Measurements from ENCODE around the gene DACH1.

The DACH1 gene

GRCh38 chr13:71770710-71771109, 96.3 kb downstream of the DACH1 start:
- Histone ChIP-seq H3K4me1 (ENCODE audit: control insufficient read depth, insufficient read depth, low read length) (no peaks in the 10 kb centered on the region), H3K9me3 (ENCODE audit: control insufficient read depth, insufficient read depth, low read length) (no peaks in the 10 kb centered on the region), H3K9ac (ENCODE audit: low read depth, low read length) (no peak overlapping the region), H3K27me3 (ENCODE audit: control insufficient read depth, insufficient read depth, low read length) (no peaks in the 10 kb centered on the region), H3K36me3 (ENCODE audit: control insufficient read depth, insufficient read depth, low read length) (no peaks in the 10 kb centered on the region), H3K4me3 (ENCODE audit: low read depth, low read length) (no peak overlapping the region)

GRCh38 chr13:71768881-71769280, 98.1 kb downstream of the DACH1 start:
- Histone ChIP-seq H3K27me3 (ENCODE audit: control insufficient read depth, insufficient read depth, low read length) (no peaks in the 10 kb centered on the region), H3K4me1 (ENCODE audit: control insufficient read depth, insufficient read depth, low read length) (no peaks in the 10 kb centered on the region), H3K36me3 (ENCODE audit: control insufficient read depth, insufficient read depth, low read length) (no peaks in the 10 kb centered on the region), H3K9me3 (ENCODE audit: control insufficient read depth, insufficient read depth, low read length) (no peaks in the 10 kb centered on the region), H3K9ac (ENCODE audit: low read depth, low read length) (no peak overlapping the region), H3K4me3 (ENCODE audit: low read depth, low read length) (no peak overlapping the region)

- Histone ChIP-seq H3K27me3 (ENCODE audit: control insufficient read depth, insufficient read depth, low read length) (no peaks in the 10 kb centered on the region), H3K4me1 (ENCODE audit: control insufficient read depth, insufficient read depth, low read length) (peaks cover 20% of the 10 kb centered on the region), H3K9ac (ENCODE audit: low read depth, low read length) (no peak overlapping the region), H3K9me3 (ENCODE audit: control insufficient read depth, insufficient read depth, low read length) (no peaks in the 10 kb centered on the region), H3K4me3 (ENCODE audit: low read depth, low read length) (no peak overlapping the region), H3K36me3 (ENCODE audit: control insufficient read depth, insufficient read depth, low read length) (no peaks in the 10 kb centered on the region)
These were observed 107.1 kb downstream of the DACH1 start for GRCh38 chr13:71759651-71760511.

- Histone ChIP-seq H3K36me3 (ENCODE audit: control insufficient read depth, insufficient read depth, low read length) (no peaks in the 10 kb centered on the region), H3K9ac (ENCODE audit: low read depth, low read length) (no peak overlapping the region), H3K27me3 (ENCODE audit: control insufficient read depth, insufficient read depth, low read length) (no peaks in the 10 kb centered on the region), H3K4me3 (ENCODE audit: low read depth, low read length) (no peak overlapping the region), H3K9me3 (ENCODE audit: control insufficient read depth, insufficient read depth, low read length) (no peaks in the 10 kb centered on the region), H3K4me1 (ENCODE audit: control insufficient read depth, insufficient read depth, low read length) (peaks cover 20% of the 10 kb centered on the region)
These were observed 108.2 kb downstream of the DACH1 start for GRCh38 chr13:71758828-71759227.

- H3K4me1 ChIP-seq (ENCODE audit: control insufficient read depth, insufficient read depth, low read length), result peaks cover 11% of the 10 kb centered on the region
- no peaks in the 10 kb centered on the region for H3K36me3 ChIP-seq (ENCODE audit: control insufficient read depth, insufficient read depth, low read length)
- no peaks in the 10 kb centered on the region for H3K9me3 ChIP-seq (ENCODE audit: control insufficient read depth, insufficient read depth, low read length)
- H3K4me3 ChIP-seq (ENCODE audit: low read depth, low read length), result no peak overlapping the region
- no peak overlapping the region for H3K9ac ChIP-seq (ENCODE audit: low read depth, low read length)
- no peaks in the 10 kb centered on the region for H3K27me3 ChIP-seq (ENCODE audit: control insufficient read depth, insufficient read depth, low read length)
These were observed 112.5 kb downstream of the DACH1 start for GRCh38 chr13:71754407-71754974.

- Histone ChIP-seq H3K4me3 (ENCODE audit: low read depth, low read length) (no peak overlapping the region), H3K9ac (ENCODE audit: low read depth, low read length) (no peak overlapping the region), H3K9me3 (ENCODE audit: control insufficient read depth, insufficient read depth, low read length) (no peaks in the 10 kb centered on the region), H3K4me1 (ENCODE audit: control insufficient read depth, insufficient read depth, low read length) (no peaks in the 10 kb centered on the region), H3K27me3 (ENCODE audit: control insufficient read depth, insufficient read depth, low read length) (no peaks in the 10 kb centered on the region), H3K36me3 (ENCODE audit: control insufficient read depth, insufficient read depth, low read length) (no peaks in the 10 kb centered on the region)
These were observed 114.1 kb downstream of the DACH1 start for GRCh38 chr13:71752775-71753513.

- Histone ChIP-seq H3K9me3 (ENCODE audit: control insufficient read depth, insufficient read depth, low read length) (no peaks in the 10 kb centered on the region), H3K4me1 (ENCODE audit: control insufficient read depth, insufficient read depth, low read length) (no peaks in the 10 kb centered on the region), H3K36me3 (ENCODE audit: control insufficient read depth, insufficient read depth, low read length) (no peaks in the 10 kb centered on the region), H3K9ac (ENCODE audit: low read depth, low read length) (no peak overlapping the region), H3K27me3 (ENCODE audit: control insufficient read depth, insufficient read depth, low read length) (no peaks in the 10 kb centered on the region), H3K4me3 (ENCODE audit: low read depth, low read length) (no peak overlapping the region)
These were observed 115.9 kb downstream of the DACH1 start for GRCh38 chr13:71751073-71751472.

GRCh38 chr13:71730267-71730666, 136.7 kb downstream of the DACH1 start:
- Histone ChIP-seq H3K9ac (ENCODE audit: low read depth, low read length) (no peak overlapping the region), H3K9me3 (ENCODE audit: control insufficient read depth, insufficient read depth, low read length) (no peaks in the 10 kb centered on the region), H3K4me1 (ENCODE audit: control insufficient read depth, insufficient read depth, low read length) (peaks cover 4% of the 10 kb centered on the region), H3K36me3 (ENCODE audit: control insufficient read depth, insufficient read depth, low read length) (no peaks in the 10 kb centered on the region), H3K27me3 (ENCODE audit: control insufficient read depth, insufficient read depth, low read length) (no peaks in the 10 kb centered on the region), H3K4me3 (ENCODE audit: low read depth, low read length) (no peak overlapping the region)

- Histone ChIP-seq H3K36me3 (ENCODE audit: control insufficient read depth, insufficient read depth, low read length) (no peaks in the 10 kb centered on the region), H3K9ac (ENCODE audit: low read depth, low read length) (no peak overlapping the region), H3K9me3 (ENCODE audit: control insufficient read depth, insufficient read depth, low read length) (no peaks in the 10 kb centered on the region), H3K27me3 (ENCODE audit: control insufficient read depth, insufficient read depth, low read length) (no peaks in the 10 kb centered on the region), H3K4me3 (ENCODE audit: low read depth, low read length) (no peak overlapping the region), H3K4me1 (ENCODE audit: control insufficient read depth, insufficient read depth, low read length) (peaks cover 4% of the 10 kb centered on the region)
These were observed 137.6 kb downstream of the DACH1 start for GRCh38 chr13:71729441-71729840.

- H3K4me1 ChIP-seq (ENCODE audit: control insufficient read depth, insufficient read depth, low read length), result peaks cover 4% of the 10 kb centered on the region
- H3K36me3 ChIP-seq (ENCODE audit: control insufficient read depth, insufficient read depth, low read length), result no peaks in the 10 kb centered on the region
- H3K4me3 ChIP-seq (ENCODE audit: low read depth, low read length), result no peak overlapping the region
- no peak overlapping the region for H3K9ac ChIP-seq (ENCODE audit: low read depth, low read length)
- H3K27me3 ChIP-seq (ENCODE audit: control insufficient read depth, insufficient read depth, low read length), result no peaks in the 10 kb centered on the region
- no peaks in the 10 kb centered on the region for H3K9me3 ChIP-seq (ENCODE audit: control insufficient read depth, insufficient read depth, low read length)
These were observed 139.3 kb downstream of the DACH1 start for GRCh38 chr13:71727662-71728061.

- Histone ChIP-seq H3K27me3 (ENCODE audit: control insufficient read depth, insufficient read depth, low read length) (no peaks in the 10 kb centered on the region), H3K9ac (ENCODE audit: low read depth, low read length) (no peak overlapping the region)
These were observed 140.0 kb downstream of the DACH1 start for GRCh38 chr13:71727042-71727441.

More at GRCh38 chr13:71727042-71727441, 140.0 kb downstream of the DACH1 start:
- Histone ChIP-seq H3K9me3 (ENCODE audit: control insufficient read depth, insufficient read depth, low read length) (no peaks in the 10 kb centered on the region), H3K4me1 (ENCODE audit: control insufficient read depth, insufficient read depth, low read length) (peaks cover 4% of the 10 kb centered on the region), H3K4me3 (ENCODE audit: low read depth, low read length) (no peak overlapping the region), H3K36me3 (ENCODE audit: control insufficient read depth, insufficient read depth, low read length) (no peaks in the 10 kb centered on the region)
